ENCODE data around the gene ZBTB32.

The ZBTB32 gene

DNA sequence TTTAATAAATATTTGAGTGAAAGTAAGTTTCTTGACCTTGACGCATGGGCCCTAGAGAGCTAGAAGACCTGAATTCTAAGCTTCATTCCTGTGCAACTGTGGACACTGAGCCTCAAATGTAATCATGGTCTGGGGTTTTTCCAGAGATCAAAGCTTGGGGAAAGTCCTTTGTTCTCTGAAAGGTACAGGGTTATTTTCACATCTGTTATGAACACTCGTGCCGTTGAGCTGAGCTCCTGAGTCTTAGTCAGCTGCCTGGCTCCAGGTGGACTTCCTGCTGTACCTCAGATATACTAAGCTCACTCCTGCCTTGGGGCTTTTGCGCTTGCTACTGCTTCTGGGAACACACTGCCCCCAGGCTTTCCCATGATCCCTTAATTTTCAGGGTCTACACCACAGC, 7.5 kb upstream of the ZBTB32 start:
- no peak for DNase-seq

DNA sequence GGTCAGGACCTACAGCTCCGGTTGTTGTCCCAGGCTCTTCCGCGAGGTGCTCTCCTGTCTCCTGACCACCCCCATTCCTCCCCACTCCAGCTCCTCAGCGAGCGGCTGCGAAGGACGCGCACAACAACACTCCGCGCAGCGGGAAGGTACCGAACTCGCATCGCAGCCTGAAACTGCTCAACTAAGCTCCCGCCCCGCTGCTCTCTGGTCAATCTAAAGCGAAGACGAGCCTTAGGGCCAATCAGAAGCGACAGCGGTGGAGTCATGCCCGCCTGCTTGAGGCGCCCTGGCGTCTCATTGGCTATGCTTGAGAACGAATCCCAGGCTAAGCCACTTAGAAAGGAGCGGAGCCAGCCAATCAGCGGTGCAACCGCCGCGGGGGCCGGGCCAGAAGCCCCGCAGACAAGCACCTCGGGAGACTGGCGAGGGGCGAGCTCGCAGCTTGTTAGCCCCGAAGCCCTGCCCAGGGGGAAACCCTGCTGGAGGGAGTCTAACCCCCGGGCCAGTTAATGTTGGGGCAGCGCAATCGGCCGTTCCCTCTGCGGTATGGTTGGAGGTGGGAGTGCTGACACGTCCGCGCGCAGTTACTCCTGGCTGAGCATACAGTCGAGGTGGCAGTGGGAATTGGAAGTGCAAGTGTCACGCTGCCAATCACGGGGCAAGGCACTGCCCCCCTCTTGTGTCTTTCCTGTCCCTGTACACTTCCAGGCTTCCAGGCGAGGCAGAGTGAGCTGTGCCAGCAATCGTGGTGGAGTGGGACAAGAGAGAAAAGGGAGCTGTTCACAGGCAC, 1.9 kb upstream of the ZBTB32 start:
- peak; percentile 96 for DNase-seq

DNA sequence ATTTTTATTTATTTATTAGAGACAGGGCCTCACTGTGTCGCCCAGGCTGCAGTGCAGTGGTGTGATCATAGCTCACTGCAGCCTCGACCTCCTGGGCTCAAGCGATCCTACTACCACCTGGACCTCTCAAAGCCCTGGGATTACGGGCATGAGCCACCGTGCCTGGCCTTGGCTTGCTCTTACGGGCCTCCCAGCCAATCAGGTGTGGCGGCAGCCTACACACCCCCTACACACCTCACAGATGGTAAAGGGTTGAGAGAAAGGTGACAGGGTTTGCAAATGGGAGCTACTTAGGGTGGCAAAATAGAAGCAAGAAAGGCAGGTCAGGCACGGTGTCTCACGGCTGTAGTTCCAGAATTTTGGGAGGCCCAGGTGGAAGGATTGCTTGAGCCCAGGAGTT, 1.0 kb upstream of the ZBTB32 start:
- DNase-seq, result no peak

DNA sequence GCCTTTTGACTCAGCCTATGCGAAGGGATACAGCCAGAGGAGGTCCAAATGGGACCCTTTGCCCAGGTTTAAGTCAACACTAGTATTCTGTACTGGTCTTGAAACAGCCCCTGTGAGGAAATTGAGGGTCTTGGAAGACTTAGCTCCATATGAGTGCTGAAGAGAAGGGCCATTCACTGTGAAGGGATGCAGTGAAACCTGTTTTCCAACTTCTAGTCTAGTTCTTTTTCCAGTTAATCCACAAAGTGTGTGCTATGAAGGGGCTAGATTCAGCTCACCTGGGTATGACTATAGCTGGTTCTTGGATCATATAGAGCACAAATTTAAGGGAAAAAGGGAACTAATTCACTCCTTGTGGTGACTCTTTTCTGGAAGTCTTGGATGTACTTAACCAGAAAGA, 4.0 kb downstream of the ZBTB32 start:
- DNase-seq, result no peak

DNA sequence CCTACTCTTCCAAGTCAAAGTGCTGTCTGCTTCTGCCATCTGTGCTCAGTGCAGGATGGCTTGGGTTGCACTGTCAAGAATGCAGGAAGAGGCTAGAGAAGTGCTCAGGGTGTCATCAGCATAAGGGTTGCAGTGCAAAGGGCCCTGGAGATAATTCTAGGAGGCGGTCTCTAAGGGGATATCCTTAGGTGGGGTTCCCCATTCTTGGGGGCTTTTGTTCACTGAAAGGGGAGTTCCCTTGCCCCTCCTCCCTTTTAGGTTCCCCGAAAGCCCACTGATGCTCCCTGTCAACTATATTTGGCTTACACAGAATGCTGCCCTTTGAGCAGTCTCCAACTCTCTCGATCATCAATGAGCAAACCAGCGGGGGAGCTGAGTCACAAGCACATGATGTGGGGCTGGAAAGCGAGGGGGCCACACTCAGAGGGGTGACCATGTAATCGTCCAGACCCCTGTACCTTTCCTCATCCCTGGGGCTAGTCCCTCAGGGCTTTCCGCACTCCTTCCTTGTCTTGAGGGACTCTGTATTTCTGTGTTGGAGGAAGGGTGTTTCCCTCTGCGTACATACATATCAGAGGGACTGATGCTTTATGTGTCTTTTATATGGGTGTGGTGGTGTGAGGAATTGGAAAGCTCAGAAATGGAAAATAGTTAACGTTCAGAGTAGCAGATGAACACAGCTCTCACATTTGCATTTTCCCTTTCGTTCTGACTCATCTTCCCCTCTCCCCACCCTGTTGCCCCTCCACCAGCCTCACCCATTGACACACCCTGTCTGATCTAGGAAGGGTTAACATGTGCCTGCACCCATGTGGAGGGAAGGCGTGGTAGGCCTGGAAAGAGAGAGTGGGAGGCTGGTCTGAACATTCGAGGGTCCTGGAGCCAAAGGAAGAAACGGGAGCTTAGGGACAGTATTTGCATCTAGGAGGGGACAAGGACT, 6.7 kb downstream of the ZBTB32 start:
- DNase-seq, result no peak

DNA sequence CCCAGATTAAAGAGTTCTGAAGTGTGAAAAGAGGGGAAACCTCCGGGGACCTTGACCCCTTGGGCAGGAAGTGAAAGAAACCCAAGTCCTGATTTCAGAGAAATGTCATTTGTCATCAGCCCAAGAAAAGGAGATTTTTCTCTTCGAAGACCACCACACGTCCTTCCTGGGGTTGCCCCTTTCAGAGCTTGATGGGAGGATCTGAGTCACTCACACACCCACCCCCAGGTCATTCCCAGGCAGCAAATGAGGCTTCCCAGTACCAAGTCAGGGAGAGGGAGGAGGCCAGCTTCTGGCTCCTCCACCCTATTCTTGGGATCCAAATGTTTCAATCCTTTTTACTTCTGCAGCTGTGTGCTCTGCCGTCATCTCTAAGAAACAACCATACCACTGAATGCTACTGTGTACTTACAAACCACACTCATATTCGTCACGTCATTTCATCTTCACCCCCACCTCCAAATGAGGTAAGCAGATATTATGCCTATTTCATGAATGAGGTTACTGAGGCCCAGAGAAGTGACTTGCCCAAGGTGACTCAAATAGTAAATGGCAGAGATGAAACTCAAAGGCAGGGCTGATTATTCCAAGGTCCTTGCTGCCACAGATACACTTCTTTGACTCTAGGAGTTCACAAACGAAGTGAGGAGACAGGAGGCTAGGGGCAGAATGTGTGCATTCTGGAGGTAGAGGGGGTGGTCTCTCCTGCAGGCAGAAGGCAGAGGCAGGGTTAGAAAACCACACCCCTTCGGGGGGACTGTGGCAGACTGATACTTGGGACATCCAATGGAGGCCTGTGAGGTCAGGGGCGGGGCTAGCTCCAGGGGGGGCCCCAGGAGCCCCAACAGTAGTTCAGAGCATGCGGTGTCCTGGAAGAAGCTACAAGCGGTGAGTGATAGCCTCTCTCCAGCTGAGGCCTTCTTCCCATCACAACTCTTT, 8.5 kb downstream of the ZBTB32 start:
- no peak for DNase-seq

DNA sequence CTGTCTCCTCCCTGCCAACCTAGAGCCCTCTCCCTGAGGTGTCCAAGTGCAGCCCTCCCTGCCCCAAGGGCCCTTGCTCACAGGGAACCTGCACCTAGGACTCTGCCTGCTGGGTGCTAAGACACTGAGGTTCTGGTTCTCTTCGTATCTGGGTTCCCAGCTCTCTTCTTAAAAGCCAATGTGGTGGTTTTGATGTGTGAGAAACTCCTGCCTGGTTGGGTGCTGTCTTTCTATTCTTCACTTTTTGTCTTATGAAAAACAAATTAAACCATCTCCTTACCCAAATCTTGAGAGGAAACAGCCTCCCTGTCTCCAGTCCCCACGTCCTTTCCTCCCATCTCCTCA, 9.1 kb downstream of the ZBTB32 start:
- no peak for DNase-seq

DNA sequence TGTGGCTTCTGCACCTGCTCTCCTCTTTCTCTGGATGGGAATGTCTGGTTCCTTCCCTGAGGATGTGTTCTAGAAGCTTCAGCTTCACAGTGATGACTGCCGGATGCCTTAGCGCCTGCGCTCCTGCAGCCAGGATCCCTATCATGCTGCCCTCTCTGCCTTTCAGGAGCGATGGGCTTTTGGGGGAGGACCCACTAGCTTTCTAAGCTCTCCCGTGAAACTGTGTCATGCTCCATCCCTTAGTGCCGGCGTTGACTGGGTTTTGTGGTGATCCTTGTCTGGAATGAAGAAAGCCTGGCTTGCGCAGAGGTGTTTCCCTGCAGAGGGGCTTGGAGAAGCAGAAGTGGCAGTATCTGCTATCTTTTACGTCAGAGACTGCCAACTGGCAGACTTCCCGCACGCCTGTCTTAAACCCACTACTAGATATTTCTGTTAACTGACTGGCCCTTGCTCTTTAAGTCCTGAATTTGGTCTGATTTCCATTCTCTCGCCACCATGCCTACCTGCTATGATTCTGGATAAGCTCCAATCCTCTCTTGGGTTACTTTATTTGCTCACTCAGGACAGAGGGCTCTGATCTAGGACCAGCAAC, 9.6 kb downstream of the ZBTB32 start:
- DNase-seq, result no peak

DNA sequence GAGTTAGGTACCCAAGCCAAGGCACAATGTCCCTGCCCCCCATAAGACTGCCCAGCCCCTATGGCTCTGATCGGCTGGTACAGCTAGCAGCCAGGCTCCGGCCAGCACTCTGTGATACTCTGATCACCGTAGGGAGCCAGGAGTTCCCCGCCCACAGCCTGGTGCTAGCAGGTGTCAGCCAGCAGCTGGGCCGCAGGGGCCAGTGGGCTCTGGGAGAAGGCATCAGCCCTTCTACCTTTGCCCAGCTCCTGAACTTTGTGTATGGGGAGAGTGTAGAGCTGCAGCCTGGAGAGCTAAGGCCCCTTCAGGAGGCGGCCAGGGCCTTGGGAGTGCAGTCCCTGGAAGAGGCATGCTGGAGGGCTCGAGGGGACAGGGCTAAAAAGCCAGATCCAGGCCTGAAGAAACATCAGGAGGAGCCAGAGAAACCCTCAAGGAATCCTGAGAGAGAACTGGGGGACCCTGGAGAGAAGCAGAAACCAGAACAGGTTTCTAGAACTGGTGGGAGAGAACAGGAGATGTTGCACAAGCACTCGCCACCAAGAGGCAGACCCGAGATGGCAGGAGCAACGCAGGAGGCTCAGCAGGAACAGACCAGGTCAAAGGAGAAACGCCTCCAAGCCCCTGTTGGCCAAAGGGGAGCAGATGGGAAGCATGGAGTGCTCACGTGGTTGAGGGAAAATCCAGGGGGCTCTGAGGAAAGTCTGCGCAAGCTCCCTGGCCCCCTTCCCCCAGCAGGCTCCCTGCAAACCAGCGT, 10.4 kb downstream of the ZBTB32 start:
- no peak for DNase-seq

DNA sequence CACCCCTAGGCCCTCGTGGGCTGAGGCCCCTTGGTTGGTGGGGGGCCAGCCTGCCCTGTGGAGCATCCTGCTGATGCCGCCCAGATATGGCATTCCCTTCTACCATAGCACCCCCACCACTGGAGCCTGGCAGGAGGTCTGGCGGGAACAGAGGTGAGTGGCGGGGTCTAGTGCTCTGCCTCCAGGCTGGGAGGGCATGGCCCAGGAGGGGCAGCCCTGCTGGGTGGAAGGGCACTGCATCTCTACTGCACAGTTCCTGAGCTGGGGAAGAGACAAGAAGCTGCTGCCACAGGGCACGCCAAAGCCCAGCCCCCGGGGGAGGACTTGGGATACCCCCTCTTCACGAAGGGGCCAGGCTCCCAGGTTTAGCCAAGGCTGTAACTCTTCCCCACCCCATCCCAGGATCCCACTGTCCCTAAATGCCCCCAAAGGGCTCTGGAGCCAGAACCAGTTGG, 11.0 kb downstream of the ZBTB32 start:
- DNase-seq, result no peak

DNA sequence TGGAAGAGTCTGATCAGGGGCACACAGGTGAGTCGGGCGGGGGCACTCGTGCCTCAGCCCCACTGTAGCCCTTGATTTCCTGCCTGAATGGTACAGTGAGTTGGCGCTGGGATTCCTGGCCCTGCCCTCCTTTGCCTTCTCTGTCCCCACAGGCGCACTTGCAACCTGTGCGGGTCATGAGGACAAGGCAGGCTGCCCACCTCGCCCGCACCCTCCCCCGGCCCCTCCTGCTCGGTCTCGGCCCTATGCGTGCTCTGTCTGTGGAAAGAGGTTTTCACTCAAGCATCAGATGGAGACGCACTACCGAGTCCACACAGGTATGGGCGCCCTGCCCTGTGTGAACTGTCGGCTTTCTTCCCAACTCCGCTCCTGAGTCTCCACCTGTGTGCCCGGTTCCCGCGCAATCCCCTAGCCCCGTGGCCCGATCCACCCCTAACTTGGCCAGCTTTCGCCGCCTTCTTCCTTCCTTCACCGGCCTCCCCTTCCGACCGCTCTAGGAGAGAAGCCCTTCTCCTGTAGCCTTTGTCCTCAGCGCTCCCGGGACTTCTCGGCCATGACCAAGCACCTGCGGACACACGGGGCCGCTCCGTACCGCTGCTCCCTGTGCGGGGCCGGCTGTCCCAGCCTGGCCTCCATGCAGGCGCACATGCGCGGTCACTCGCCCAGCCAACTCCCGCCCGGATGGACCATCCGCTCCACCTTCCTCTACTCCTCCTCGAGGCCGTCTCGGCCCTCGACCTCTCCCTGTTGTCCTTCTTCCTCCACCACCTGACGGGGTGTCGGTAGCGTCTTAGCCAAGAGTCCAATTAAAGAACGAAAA, 11.8 kb downstream of the ZBTB32 start:
- DNase-seq, result no peak

DNA sequence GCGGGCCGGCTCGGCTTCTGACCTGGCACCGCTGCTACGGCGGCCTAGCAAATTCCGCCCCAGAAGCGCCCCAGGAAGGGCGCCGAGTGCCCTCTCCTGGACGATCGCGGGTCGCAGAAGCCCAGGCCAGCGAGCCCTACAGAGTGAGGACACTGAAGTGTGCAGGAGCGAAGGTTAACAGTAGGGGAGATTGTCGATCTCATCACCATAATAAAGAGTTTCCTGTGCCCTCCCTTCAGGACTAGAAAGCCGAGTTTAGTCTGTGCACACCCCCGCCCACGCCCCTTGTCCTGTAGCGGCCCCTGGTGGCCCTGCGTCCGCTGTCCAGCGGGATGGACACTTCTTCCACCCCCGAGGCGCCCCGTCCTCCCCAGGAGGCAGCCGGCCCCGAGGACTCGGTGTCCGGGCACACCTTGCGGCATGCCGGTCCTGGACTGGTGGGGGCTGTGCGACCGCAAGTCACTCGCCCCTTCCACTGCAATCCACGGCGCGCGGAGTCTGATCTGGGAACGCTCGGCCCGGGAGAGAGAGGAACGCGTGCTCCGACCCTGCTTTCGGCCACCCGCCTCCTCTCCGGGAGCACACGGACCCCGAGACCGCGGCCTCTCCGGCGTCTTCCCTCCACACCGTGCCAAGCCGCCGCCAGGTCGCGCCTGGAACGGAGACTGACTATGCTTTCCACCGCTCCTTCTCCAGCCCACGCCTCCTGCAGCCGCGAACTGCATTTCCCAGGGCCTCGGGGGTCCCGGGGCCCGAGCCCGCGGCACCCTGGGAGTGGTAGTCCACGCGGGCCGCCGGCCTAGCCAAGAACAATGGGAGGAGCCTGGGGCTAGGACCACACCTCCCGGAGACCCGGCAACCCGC, 12.7 kb downstream of the ZBTB32 start:
- peak; percentile 94 for DNase-seq

DNA sequence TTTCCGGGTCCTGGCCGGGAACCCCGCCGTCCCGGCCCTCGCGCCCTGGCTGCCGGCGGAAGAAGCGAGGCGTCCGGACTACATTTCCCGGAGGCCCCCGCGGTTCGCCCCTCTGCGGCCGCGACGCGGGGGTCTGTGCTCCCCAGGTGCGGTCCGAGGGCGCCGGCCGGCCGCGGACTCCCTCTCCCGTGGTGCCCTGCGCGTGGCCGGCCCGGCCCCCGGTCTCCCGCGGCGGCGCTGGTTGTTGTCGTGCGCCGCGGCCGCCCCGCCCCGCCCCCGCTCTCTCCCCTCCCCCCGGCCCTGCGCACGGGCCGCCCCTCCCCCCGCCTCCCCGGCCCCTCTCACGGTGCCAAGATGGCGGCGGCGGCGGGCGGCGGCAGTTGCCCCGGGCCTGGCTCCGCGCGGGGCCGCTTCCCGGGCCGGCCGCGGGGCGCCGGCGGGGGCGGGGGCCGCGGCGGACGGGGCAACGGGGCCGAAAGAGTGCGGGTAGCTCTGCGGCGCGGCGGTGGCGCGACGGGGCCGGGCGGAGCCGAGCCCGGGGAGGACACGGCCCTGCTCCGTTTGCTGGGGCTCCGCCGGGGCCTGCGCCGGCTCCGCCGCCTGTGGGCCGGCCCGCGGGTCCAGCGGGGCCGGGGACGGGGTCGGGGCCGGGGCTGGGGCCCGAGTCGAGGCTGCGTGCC, 13.4 kb downstream of the ZBTB32 start, which contains the start of gene KMT2B:
KMT2B (plus strand) TSS at position 339 of the 680 bp plus-strand sequence; CDS start at position 355, 16 bp downstream.
- DNase-seq, result no peak

DNA sequence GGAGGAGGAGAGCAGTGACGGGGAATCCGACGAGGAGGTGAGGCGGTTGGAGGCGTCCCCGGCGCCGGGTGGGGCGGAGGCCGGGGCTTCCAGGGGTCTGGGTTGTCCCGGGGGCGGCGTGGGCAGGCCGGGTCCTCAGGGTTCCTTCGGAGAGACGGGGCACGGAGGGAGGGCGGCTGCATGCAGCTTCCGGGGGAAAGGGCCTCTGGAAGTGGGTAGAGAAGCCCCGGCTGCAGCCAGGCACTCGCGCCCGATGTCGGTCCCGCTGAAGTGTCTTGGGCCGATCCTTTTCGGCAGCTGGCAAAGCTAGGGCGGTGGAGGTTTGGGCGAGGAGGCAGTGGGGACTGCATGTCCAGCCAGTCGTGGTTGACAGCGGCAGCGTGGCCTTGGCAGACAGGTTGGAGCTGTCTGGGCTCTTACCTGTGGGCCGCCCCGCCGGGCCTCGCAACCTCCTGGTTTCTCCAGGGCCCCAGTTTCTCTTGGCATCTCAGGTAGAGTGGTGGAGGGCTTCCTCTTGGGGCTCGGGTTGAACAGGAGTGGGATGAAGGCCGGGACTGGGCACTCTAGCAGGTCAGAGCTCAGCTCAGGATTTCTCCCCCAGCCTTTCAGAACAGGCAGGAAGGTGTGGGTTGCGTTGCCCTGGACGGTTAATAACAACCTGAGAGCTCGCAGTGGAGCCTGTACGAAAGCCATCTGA, 14.1 kb downstream of the ZBTB32 start:
- DNase-seq, result no peak

DNA sequence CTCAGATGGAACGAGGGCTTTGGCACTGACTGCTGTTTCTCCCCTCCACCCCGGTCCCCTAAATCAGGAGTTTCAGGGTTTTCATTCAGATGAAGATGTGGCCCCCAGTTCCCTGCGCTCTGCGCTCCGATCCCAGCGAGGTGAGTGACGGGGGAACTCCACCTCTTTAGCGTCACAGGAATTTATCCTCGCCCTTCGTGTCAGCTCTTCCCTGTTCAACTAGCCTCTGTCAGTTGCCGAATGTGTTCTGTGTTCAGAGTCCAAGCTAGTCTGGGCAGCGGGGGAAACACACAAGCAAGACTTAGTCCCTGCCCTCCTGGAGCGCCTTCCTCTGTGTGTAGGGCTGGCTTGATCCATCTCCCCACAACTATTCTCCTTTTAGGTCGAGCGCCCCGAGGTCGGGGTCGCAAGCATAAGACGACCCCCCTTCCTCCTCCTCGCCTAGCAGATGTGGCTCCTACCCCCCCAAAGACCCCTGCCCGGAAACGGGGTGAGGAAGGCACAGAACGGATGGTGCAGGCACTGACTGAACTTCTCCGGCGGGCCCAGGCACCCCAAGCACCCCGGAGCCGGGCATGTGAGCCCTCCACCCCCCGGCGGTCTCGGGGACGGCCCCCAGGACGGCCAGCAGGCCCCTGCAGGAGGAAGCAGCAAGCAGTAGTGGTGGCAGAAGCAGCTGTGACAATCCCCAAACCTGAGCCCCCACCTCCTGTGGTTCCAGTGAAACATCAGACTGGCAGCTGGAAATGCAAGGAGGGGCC, 15.2 kb downstream of the ZBTB32 start:
- DNase-seq, result no peak

DNA sequence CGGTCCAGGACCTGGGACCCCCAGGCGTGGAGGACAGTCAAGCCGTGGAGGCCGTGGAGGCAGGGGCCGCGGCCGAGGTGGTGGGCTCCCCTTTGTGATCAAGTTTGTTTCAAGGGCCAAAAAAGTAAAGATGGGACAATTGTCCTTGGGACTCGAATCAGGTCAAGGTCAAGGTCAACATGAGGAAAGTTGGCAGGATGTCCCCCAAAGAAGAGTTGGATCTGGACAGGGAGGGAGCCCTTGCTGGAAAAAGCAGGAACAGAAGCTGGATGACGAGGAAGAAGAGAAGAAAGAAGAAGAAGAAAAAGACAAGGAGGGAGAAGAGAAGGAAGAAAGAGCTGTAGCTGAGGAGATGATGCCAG, 15.8 kb downstream of the ZBTB32 start:
- DNase-seq, result no peak

DNA sequence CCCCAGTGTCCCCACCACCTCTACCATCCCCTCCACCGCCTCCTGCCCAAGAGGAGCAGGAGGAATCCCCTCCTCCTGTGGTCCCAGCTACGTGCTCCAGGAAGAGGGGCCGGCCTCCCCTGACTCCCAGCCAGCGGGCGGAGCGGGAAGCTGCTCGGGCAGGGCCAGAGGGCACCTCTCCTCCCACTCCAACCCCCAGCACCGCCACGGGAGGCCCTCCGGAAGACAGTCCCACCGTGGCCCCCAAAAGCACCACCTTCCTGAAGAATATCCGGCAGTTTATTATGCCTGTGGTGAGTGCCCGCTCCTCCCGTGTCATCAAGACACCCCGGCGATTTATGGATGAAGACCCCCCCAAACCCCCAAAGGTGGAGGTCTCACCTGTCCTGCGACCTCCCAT, 16.3 kb downstream of the ZBTB32 start:
- no peak for DNase-seq

DNA sequence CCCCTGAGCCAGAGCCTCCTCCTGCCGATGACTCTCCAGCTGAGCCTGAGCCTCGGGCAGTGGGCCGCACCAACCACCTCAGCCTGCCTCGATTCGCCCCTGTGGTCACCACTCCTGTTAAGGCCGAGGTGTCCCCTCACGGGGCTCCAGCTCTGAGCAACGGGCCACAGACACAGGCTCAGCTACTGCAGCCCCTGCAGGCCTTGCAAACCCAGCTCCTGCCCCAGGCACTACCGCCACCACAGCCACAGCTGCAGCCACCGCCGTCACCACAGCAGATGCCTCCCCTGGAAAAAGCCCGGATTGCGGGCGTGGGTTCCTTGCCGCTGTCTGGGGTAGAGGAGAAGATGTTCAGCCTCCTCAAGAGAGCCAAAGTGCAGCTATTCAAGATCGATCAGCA, 17.0 kb downstream of the ZBTB32 start:
- DNase-seq, result no peak
